T-helper 1 cell treated with Interleukin-12 subunit alpha and Interleukin-12 subunit beta and Interleukin-4 antibody, amounts not matched to agents 30 μg/mL and 1 μg/mL, for 36 hours (primary cell): ENCODE measurements around the gene TKFC.
A peak's percentile ranks its signal among the peaks of the same experiment; 100 is the strongest.

Experiments used
- H3K27ac Mint-ChIP-seq: one replicate; pipeline ENCODE4 v1.8.0; 2021; ENCODE audit warnings: mild to moderate bottlenecking, mixed read lengths
- H3K27me3 Mint-ChIP-seq: one replicate; pipeline ENCODE4 v1.8.0; 2021; ENCODE audit warnings: low read depth, mixed read lengths
- H3K36me3 Mint-ChIP-seq: one replicate; pipeline ENCODE4 v1.8.0; 2021; ENCODE audit warnings: low read depth, mixed read lengths
- H3K4me1 Mint-ChIP-seq: one replicate; pipeline ENCODE4 v1.8.0; 2021; ENCODE audit warnings: low read depth, mixed read lengths
- H3K4me3 Mint-ChIP-seq: one replicate; pipeline ENCODE4 v1.8.0; 2021; ENCODE audit warnings: mild to moderate bottlenecking, moderate library complexity, mixed read lengths
- H3K9me3 Mint-ChIP-seq: one replicate; pipeline ENCODE4 v1.8.0; 2021; ENCODE audit warnings: mixed read lengths

TKFC gene

DNA sequence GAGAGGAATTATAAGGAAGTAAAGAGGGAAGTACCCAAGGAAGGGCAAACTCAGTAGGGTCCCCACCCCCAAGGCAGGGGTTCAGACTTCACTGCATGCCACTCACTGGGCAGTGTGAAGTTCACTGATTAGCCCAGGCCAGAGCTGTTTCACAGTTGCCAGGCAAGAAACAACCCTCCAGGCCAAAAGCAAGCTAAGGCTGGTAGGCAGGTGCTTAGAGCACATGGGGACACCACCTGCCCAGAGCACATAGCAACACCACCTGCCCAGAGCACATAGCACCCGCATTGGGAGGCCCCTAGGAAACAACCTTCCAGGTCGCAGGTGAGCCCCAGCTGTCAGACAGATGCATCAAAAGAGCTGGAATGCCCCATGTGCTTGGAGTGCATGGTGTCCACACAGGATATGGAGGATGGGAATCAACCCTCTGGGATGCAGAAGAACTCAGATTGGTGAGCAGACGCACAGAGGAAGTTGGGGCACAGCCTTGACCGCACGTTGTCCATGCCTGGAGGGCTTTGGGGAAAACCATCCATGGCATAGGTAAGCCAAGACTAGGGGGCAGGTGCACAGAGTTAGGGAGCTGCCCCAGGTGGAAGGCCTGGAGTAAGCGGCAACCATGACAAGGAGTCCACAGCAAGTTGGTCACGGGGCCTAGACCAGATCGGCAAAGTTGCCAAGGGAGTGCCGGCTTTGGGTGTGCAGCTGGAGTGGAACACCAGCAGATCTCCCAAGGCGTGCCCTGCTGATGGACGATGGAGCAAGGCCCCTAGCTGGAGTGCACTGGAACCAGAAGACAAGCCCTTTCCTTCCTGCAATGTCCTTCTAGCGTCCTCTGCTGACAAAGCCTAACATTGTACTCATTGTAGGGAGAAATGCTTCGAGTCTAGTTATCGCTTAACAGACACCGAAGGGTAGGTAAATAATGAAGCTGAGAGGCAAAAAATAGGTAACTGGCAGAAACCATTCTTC lies 51.5 kb downstream of the TKFC start:
- Mint-ChIP-seq H3K4me3 (no peak overlapping the region), H3K27me3 (no peaks in the 10 kb centered on the region), H3K9me3 (peaks cover 3% of the 10 kb centered on the region), H3K4me1 (peaks cover 8% of the 10 kb centered on the region), H3K36me3 (peaks cover 1% of the 10 kb centered on the region), H3K27ac (no peak overlapping the region)

DNA sequence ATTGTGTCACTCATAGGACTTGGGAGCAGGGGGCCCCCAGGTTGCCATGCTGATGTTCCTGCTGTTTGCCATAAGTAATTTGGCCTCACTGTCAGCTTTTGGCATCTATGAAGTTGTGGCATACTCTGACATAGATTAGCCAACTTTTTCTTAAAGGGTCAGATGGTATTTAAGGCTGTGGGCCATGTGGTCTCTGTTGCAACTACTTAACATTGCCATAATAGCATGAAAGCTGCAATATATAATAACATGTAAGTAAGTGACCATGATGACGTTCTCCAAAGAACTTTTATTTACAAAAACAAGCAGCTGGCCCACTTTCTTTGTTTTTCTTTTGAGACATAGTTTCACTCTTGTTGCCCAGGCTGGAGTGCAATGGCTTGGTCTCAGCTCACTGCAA lies 57.1 kb downstream of the TKFC start:
- no peak overlapping the region for H3K27ac Mint-ChIP-seq
- H3K36me3 Mint-ChIP-seq: peaks cover 6% of the 10 kb centered on the region
- no peak overlapping the region for H3K4me3 Mint-ChIP-seq

DNA sequence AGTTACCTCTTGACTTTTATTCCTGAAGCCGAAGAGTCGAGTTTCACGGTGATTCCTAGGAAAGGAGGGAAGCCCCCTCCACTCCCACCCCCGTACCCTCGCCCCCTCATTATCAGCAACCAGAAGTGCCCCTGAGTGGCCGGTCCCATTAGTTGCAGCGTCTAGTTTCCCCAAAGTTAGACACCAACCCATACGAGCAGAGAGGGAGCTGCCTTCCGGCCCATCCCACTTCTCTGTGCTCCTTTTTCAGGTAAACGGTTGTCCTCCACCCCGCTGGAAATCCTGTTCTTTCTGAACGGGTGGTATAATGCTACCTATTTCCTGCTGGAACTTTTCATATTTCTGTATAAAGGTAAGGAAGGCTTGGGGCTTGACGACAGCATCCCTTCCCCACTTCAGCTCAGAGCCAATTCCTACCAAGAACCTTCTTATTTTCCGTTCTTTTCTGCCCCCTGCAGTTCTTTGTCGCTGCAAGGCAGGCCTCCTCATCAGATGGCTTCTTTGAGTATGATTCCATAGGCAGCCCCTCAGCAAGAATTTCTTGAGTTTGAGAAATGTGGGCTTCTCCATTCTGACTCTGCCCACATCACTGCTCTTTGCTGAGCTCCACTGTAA lies 60.1 kb downstream of the TKFC start:
- Mint-ChIP-seq H3K27me3 (no peaks in the 10 kb centered on the region), H3K4me3 (peak overlapping the region; percentile 90), H3K27ac (peak overlapping the region; percentile 95), H3K9me3 (peaks cover 5% of the 10 kb centered on the region), H3K36me3 (peaks cover 12% of the 10 kb centered on the region), H3K4me1 (peaks cover 17% of the 10 kb centered on the region)

More for the DNA sequence above, 57.1 kb downstream of the TKFC start:
- peaks cover 5% of the 10 kb centered on the region for H3K9me3 Mint-ChIP-seq
- peaks cover 23% of the 10 kb centered on the region for H3K4me1 Mint-ChIP-seq
- no peaks in the 10 kb centered on the region for H3K27me3 Mint-ChIP-seq
